ENCODE data around the gene TUB. TPM values are rescaled to one million over a fixed set of nuclear protein-coding genes. Genes with fewer than 3 reads are reported as not detected.

Gene TUB
- total and polyA plus RNA-seq, 2 of the 8 experiments (the other 6 are each of a cell fraction or from before 2014, with no cell fraction given) = 15.3 to 31.3 TPM

- Histone ChIP-seq H3K4me3 (ENCODE audit: extremely low read depth in 1 of 4, insufficient read depth in 2 of 4, low read depth in 3 of 4, low read length in 4 of 4) (no peak overlapping the region), H3K4me2 (ENCODE audit: insufficient read depth in 1 of 2, low read depth in 2 of 2, low read length in 2 of 2) (no peak overlapping the region), H4K5ac (ENCODE audit: insufficient read length, low read depth, low read length) (no peak overlapping the region), H2BK12ac (ENCODE audit: low read depth, low read length) (no peak overlapping the region), H3K27ac (ENCODE audit: low read depth, low read length) (no peak overlapping the region), H3K18ac (ENCODE audit: extremely low read depth, low read length) (no peak overlapping the region), H2AFZ (ENCODE audit: low read length) (no peak overlapping the region), H3K56ac (replicated peaks; ENCODE audit: insufficient read length, low read depth, low read length) (no peak overlapping the region), H2BK120ac (replicated peaks; ENCODE audit: low read depth, low read length) (no peak overlapping the region), H3K36me3 (ENCODE audit: control insufficient read depth in 2 of 4, insufficient read depth in 4 of 4, low read length in 3 of 4) (peaks cover 0 to 3% (median 1%) of the 10 kb centered on the region in 4 experiments; a peak in 3 of 8 replicates), H2BK15ac (ENCODE audit: low read length) (0 out of 2 replicates have a peak overlapping the region, but pooled peaks have one; percentile 46), H4K20me1 (replicated peaks in 1 of 2; ENCODE audit: control insufficient read depth in 1 of 2, insufficient read depth in 2 of 2, low read length in 2 of 2) (peaks cover 8 to 37% of the 10 kb centered on the region in 2 experiments), H2AK5ac (ENCODE audit: low read depth, low read length) (no peak overlapping the region; the same call in 1 of the 2 replicates), H3K14ac (ENCODE audit: insufficient read length) (no peak overlapping the region), H3K79me2 (ENCODE audit: control insufficient read depth in 1 of 2, insufficient read depth in 2 of 2, low read length in 2 of 2) (peaks cover 0 to 23% of the 10 kb centered on the region in 2 experiments; a peak in 2 of 4 replicates), H3K79me1 (ENCODE audit: low read depth, low read length) (peaks cover 17% of the 10 kb centered on the region), H3K23ac (ENCODE audit: insufficient read length) (no peak overlapping the region), H3K9me3 (ENCODE audit: insufficient read depth in 2 of 2, low read depth in 1 of 2, low read length in 1 of 2) (no peaks in the 10 kb centered on the region), H3K27me3 (replicated peaks in 1 of 4; ENCODE audit: control insufficient read depth in 3 of 4, extremely low read depth in 1 of 4, insufficient read depth in 3 of 4, low read length in 3 of 4) (no peaks in the 10 kb centered on the region; a peak in 1 of 7 replicates), H4K8ac (ENCODE audit: extremely low read depth, insufficient read depth, low read length) (no peak overlapping the region), H3K9ac (replicated peaks in 1 of 4; ENCODE audit: extremely low read depth in 1 of 4, low read depth in 3 of 4, low read length in 3 of 4) (no peak overlapping the region), H4K91ac (replicated peaks; ENCODE audit: insufficient read length, low read length) (no peak overlapping the region), H2BK5ac (ENCODE audit: low read depth, low read length) (no peak overlapping the region), H3K4me1 (replicated peaks in 1 of 4; ENCODE audit: control insufficient read depth in 3 of 4, insufficient read depth in 4 of 4, low read length in 3 of 4) (peaks cover 3 to 21% (median 12%) of the 10 kb centered on the region in 4 experiments), H3K23me2 (ENCODE audit: low read depth, low read length) (no peaks in the 10 kb centered on the region), H2BK20ac (ENCODE audit: low read length) (no peak overlapping the region), H3K4ac (replicated peaks; ENCODE audit: insufficient read length, low read depth, low read length) (no peak overlapping the region)
- ChIA-PET CTCF (ENCODE audit: partially characterized antibody) (interaction anchor here (0.6 to 30.2 kb wide), 36 partner anchors 9 to 1278 kb away, joined by 3 to 1283 read pairs (median 5); partner anchors contain the start of gene TUB), POLR2A (ENCODE audit: partially characterized antibody) (interaction anchor here (0.9 to 3.9 kb wide), 9 partner anchors 10 to 194 kb away, joined by 3 to 15 read pairs (median 8); no protein-coding TSS in a partner anchor)
- FAIRE-seq (no peak), DNase-seq (ENCODE audit: low read depth in 1 of 2, low spot score in 2 of 2) (no peak)
- TF ChIP-seq SRF (IDR thresholded peaks at IDR 0.05; ENCODE audit: low read depth, low read length) (no peak), RAD21 (IDR thresholded peaks at IDR 0.05 in 1 of 2, conservative IDR thresholded peaks at IDR 0.05 in 1 of 2; ENCODE audit: low read depth in 2 of 2, low read length in 2 of 2) (peak in 1 of 2 experiments; percentile 19; a peak in 1 of 4 replicates), CTCF (IDR thresholded peaks at IDR 0.05; ENCODE audit: control extremely low read depth in 1 of 3, insufficient read depth in 1 of 3, low read depth in 1 of 3, low read length in 3 of 3) (peak in 1 of 3 experiments; percentile 17; a peak in 1 of 4 replicates), ATF2 (IDR thresholded peaks at IDR 0.05; ENCODE audit: low read length) (no peak)
- WGBS, 2 experiments (ENCODE audit: extremely low coverage in 1 of 2, insufficient coverage in 1 of 2, insufficient read length in 1 of 2, insufficient replicate concordance in 2 of 2, low coverage in 1 of 2, low lambda C conversion rate in 2 of 2, missing lambda C conversion rate in 1 of 2) = 86% methylated on average over 16 of the region's 17 CpGs; no CpG with 5 or more reads in 1 of the 2 experiments
Observed at GRCh38 chr11:8089791-8090510, 8.9 kb downstream of the TUB start.
